Fibroblast of skin of right biceps (primary cell): ENCODE results near the gene NEK2.
"Not testable (repeated sequence)": the region's sequence is repeated elsewhere in the genome, so short reads cannot be mapped to it uniquely, and the experiment has no call there.

Experiments used
- DNase-seq: peaks from one replicate; pipeline ENCODE4 v3.0.0-alpha.2; 2013

The NEK2 gene

DNA sequence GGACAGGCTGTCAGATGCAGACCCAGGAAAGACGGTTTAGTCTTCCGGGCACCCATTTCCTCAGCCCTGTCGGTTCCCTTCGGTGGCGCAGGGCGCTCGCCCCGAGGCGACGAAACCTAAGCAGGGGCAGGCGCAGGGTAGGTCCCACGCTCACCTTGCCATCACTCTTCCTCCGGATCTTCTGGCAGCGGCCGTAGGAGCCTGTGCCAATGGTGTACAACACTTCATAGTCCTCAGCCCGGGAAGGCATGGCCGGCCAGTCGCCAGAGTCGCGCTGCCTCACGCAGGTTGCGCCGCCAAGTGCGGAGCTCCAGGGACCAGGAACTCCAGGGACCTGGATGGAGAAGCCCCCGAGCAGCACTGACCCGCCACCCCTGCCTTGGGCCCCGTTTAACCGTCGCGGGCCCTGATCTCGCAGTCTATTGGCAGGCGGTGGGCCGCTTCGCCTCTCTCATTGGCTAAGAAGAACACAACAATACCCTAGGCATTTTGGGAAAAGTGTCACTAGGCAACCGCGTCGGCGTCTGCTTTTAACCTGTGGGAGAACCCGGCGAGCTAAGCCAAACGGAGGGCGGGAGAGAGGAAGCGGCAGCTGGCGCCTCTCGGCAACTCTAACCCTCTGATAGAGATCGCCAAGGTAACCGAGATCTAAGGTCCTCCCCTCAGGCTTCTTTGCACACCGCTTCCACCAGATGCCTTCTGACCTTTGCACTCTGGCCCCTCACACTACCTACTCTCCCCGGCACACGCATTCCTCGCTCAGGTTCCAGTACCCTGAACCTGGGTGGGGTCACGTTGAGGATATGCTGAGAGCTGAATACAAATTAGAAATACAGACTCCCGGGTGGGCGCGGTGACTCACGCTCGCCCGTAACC, at the start of gene NEK2:
NEK2 (minus strand) TSS at position 392 of the 876 bp plus-strand sequence; CDS start at position 250, 142 bp downstream.
- DNase-seq: peak; percentile 93

GRCh38 chr1:211724687-211725196, 49.3 kb upstream of the NEK2 start:
- no peak for DNase-seq

GRCh38 chr1:211723273-211723672, 47.9 kb upstream of the NEK2 start:
- DNase-seq: no peak

GRCh38 chr1:211722277-211723175, 47.1 kb upstream of the NEK2 start:
- DNase-seq: no peak

DNA sequence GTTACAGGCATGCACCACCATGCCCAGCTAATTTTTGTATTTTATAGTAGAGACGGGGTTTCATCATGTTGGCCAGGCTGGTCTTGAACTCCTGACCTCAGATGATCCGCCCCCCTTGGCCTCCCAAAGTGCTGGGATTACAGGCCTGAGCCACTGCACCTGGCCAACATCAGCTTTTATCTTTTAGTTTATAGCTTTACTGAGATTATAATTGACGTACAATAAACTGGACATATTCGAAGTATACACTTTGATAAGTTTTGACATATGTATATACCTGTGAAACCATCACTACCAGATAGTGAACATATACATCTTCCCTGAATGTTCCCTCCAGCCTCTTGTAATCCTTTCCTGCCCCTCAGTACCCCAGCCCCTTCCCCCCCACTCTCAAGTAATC, 41.1 kb upstream of the NEK2 start:
- DNase-seq: not testable (repeated sequence)

- no peak for DNase-seq
Observed at GRCh38 chr1:211715971-211716370, 40.5 kb upstream of the NEK2 start.

DNA sequence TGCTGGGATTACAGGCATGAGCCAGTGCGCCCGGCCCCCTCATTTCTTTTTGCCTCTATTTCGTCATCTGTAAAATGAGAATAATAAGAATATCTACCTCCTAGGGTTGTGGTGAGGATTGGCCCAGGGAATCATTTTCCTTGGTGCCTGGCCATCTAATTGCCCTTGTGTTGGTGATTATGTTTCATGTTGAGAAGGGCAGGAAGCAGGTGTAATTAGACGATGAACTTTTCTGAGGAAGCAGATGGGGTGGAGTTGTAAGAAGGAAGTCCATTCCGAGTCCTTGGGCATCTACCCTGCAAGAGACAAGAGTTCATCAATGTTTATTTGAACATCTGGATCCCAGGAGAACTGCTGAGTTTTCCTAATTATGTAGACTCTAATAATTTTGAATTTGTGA, 38.7 kb upstream of the NEK2 start:
- no peak for DNase-seq

DNA sequence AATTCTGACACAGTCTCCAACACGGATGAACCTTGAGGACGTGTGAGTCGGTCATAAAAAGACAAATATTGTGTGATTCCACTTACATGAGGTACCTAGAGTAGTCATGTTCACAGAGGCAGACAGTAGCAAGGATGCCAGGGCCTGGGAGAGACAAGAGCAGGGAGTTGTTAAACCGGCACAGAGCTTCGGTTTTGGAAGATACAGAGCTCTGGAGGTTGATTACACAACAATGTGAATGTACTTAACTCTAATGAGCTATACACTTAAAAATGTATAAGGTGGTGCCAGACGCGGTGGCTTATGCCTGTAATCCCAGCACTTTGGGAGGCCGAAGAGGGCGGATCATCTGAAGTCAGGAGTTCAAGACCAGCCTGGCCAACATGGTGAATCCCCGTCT, 37.8 kb upstream of the NEK2 start:
- DNase-seq: no peak

GRCh38 chr1:211711315-211711705, 35.9 kb upstream of the NEK2 start:
- no peak for DNase-seq

DNA sequence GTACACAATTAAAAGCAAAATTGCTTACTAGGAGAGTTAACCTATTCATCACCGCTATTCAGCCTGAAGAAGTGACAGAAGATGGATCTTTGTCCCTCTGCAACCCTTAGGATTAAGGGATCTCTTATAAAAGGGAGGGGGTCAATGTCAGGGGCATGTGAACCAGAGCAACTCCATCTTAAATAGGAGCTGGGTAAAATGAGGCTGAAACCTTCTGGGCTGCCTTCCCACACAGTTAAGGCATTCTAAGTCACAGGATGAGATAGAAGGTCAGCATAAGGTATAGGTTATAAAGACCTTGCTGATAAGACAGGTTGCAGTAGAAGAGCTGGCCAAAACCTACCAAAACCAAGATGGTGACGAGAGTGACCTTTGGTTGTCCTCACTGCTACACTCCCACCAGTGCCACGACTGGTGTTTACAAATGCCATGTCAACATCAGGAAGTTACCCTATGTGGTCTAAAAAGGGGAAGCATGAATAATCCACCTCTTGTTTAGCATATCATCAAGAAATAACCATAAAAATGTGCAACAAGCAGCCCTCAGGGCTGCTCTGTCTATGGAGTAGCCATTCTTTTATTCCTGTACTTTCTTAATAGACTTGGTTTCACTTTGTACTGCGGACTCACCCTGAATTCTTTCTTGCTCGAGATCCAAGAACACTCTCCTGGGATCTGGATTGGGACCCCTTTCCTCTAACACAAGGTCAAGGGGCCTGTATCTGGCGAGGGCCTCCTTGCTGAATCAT, 35.3 kb upstream of the NEK2 start:
- no peak for DNase-seq

- no peak for DNase-seq
Observed at GRCh38 chr1:211708926-211709325, 33.5 kb upstream of the NEK2 start.

DNA sequence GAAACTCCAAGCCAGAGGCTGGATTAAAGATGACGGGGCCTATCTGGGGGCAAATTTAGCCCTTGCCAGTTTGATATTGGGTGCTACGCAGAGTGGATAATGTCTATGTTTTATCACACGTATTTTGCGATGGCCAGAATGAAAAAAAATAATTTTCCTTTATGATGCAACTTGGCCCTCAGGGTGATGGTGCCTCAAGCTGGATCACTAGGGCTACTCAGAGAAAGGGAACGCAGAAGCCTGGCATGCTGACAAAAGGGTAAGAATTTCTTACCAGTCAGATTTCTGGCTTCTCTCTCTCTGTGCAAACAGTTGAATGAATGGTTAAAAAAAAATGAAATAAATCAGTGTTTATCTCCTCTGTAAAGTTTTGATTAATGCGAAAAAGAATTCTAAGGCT, 32.6 kb upstream of the NEK2 start:
- no peak for DNase-seq

GRCh38 chr1:211705467-211706091, 30.2 kb upstream of the NEK2 start:
- no peak for DNase-seq

- no peak for DNase-seq
Observed at GRCh38 chr1:211704543-211704942, 29.1 kb upstream of the NEK2 start.

GRCh38 chr1:211703812-211704537, 28.6 kb upstream of the NEK2 start:
- DNase-seq: no peak

DNA sequence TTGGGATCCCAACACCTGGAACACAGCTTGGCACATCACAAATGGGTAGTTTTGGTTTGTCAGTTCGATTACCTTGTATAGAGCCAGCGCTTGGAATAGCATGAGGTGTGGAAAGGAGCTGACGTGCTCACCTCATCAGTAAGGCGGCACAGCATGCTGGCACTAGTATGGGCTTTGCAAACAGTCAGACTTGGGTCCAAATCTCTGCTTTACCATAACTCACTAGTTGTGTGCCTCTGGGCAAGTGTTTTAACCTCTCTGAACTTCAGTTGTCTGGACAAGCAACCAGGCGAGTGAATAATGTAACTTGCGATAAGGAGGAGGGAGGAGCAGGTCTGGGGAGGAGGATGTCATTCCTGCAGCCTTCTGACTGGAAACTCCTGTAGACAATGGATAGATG, 26.3 kb upstream of the NEK2 start:
- DNase-seq: no peak

GRCh38 chr1:211699059-211699458, 23.6 kb upstream of the NEK2 start:
- DNase-seq: no peak

DNA sequence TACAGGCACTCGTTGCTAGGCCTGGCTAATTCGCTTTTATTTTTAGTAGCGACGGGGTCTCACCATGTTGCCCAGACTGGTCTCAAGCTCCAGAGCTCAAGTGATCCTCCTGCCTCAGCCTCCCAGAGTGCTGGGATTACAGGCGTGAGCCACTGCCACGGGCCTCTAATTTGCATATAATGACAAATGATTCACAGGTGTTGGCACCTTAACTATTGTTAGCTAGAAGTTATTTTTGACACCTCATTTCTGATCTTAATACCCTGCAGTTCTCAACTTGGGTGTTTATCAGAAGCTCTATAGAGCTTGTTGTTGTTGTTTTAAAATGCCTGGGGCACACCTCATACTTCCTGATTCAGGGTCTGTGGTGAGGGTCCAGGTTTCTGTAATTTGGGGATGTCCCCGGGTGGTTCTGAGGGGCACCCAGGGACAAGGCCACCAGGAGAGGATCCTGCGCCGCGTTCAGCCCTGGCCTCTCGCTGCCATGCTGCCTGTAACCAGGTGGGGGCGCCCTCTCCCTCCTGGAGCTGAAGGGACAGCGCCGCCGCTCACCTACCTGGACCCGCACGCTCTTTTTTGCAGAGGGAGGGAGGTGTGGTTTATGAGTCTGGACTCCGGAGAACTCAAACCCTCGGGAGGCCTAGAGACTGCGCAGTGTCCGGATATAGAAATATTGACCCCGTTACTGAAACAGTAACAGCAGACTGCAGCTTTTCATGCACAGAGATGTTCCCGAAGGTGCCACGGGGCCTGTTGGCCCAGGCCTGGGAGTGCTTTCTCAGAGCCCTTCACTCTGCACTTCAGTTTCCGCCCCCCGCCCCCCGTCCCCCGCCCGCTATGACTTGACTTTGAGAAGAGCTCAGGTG, 23.0 kb upstream of the NEK2 start:
- DNase-seq: peak; percentile 50

GRCh38 chr1:211697356-211697755, 21.9 kb upstream of the NEK2 start:
- no peak for DNase-seq

DNA sequence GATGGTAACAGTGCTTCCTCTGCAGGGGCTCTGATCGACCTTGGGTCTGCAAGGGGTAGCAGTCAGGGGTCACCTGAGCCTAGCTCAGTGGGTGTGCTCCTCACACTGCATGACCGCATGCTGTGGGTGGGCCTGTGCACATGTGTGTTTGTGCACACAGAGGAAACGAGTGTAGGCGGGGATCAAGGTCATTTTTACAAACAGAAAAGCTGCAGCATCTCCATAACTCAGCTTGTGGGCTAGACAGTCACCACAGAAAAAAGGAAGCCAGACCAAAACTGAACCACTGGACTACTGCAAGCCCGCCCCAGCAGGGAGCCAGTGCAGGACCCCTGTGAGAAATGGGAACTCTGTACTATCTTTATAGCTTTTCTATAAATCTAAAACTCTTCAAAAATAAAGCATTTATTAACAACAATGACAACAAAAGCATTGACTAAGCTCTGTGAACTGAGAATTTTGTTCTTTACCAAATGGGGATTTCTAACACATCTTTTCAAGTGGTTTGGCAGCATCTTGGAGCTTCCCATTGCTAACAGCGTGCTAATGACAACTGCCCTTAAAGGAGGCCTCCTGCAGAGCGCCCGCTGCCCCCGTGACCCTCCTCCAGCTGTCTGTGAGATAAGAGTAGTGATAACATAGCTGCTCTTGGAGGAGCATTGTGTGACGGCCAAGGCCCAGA, 19.9 kb upstream of the NEK2 start:
- DNase-seq: no peak
